Sigmoid colon (tissue), 7 donors: ENCODE data around the gene SLC44A1. TPM values are rescaled to one million over a fixed set of nuclear protein-coding genes. Genes with fewer than 3 reads are reported as not detected.

Source experiments
- DNase-seq: peaks from one replicate; pipeline ENCODE4 v3.0.0-alpha.2; 2019
- H3K27ac ChIP-seq, 4 donors: fragments of 200-600 bp; sonication (generic); one replicate each; pipeline ENCODE4 v1.5.1; 2016 to 2019; ENCODE audit warnings: mild to moderate bottlenecking in 1 of 4
- H3K27me3 ChIP-seq, 3 donors: fragments of 200-600 bp; sonication (generic); one replicate each; pipeline ENCODE4 v1.5.1; 2019; ENCODE audit warnings: mild to moderate bottlenecking in 1 of 3
- H3K36me3 ChIP-seq, 4 donors: fragments of 200-600 bp; sonication (generic); one replicate each; pipeline ENCODE4 v1.5.1; 2016 to 2019
- H3K4me1 ChIP-seq, 4 donors: fragments of 200-600 bp; sonication (generic); one replicate each; pipeline ENCODE4 v1.5.1; 2017 to 2019
- H3K4me3 ChIP-seq, 4 donors: fragments of 200-600 bp; sonication (generic); one replicate each; pipeline ENCODE4 v1.5.1; 2017 to 2019; ENCODE audit warnings: mild to moderate bottlenecking in 2 of 4, moderate library complexity in 1 of 4
- H3K9me3 ChIP-seq, 4 donors: fragments of 200-600 bp in 3 of 4; sonication (generic) in 3 of 4; one replicate each; pipeline versions ENCODE4 v1.5.1 to v1.6.1; 2013 to 2019
- EP300 ChIP-seq, 4 donors: sonication (generic); formaldehyde crosslinking; IDR thresholded peaks; one replicate each; pipeline ENCODE4 v1.6.1; 2017; ENCODE audit warnings: antibody characterized with exemption in 4 of 4
- POLR2A ChIP-seq, 2 donors: fragments of 450-650 bp; IDR thresholded peaks; one replicate each; pipeline ENCODE4 v1.6.1; 2016; ENCODE audit warnings: antibody characterized with exemption in 2 of 2, mild to moderate bottlenecking in 2 of 2, moderate library complexity in 2 of 2
- POLR2AphosphoS5 ChIP-seq, 4 donors: sonication (generic); formaldehyde crosslinking; IDR thresholded peaks; one replicate each; pipeline ENCODE4 v1.6.1; 2017; ENCODE audit warnings: antibody characterized with exemption in 4 of 4
- WGBS, 2 donors: extraction: QIAGEN DNeasy Blood & Tissue Kit; methylation state at CpG; one replicate each; pipeline ENCODE4 v1.1.7; 2013; 5-methylcytosine and 5-hydroxymethylcytosine counted together
- intact Hi-C: fragments of 100-400 bp; cut with DNase I; formaldehyde crosslinking; loops from one replicate; pipeline ENCODE4 v1.15.1; 2023
- polyA plus RNA-seq, 3 donors: library from polyadenylated mRNA; stranded (reverse); fragments of 200-250 nt; gene quantifications; one replicate each; pipeline ENCODE4 v1.2.3, GENCODE V29; 2013
- total RNA-seq, 4 donors: library from RNA; depleted of rRNA; stranded (reverse); fragments of >200 nt; gene quantifications; one replicate each; pipeline ENCODE4 v1.1.0, GENCODE V29; 2016
- TF ChIP-seq, protein P1 (sequence below), 4 experiments: fragments of 450-650 bp in 3 of 4; fragments of 200-600 bp in 1 of 4; IDR thresholded peaks; one replicate each; pipeline ENCODE4 v1.5.1; 2016 to 2019; ENCODE audit warnings: antibody characterized with exemption in 4 of 4, mild to moderate bottlenecking in 3 of 4, moderate library complexity in 2 of 4
- donor health status: healthy with polysubstance abuse.
- donor health status: Bipolar disorder and iron deficiency.
- donor health status: healthy.

The SLC44A1 gene
- total and polyA plus RNA-seq, 7 donors: 11.4 to 35.4 (median 25.2) TPM

GRCh38 chr9:105226055-105226454, 18.4 kb upstream of the SLC44A1 start:
- H3K9me3 ChIP-seq: peaks cover 3 to 13% (median 7%) of the 10 kb centered on the region in 4 donors
- TF ChIP-seq EP300 (IDR thresholded peaks at IDR 0.05) (no peak), POLR2A (IDR thresholded peaks at IDR 0.05) (no peak), POLR2AphosphoS5 (IDR thresholded peaks at IDR 0.05) (no peak)
- TF ChIP-seq, protein P1, sequence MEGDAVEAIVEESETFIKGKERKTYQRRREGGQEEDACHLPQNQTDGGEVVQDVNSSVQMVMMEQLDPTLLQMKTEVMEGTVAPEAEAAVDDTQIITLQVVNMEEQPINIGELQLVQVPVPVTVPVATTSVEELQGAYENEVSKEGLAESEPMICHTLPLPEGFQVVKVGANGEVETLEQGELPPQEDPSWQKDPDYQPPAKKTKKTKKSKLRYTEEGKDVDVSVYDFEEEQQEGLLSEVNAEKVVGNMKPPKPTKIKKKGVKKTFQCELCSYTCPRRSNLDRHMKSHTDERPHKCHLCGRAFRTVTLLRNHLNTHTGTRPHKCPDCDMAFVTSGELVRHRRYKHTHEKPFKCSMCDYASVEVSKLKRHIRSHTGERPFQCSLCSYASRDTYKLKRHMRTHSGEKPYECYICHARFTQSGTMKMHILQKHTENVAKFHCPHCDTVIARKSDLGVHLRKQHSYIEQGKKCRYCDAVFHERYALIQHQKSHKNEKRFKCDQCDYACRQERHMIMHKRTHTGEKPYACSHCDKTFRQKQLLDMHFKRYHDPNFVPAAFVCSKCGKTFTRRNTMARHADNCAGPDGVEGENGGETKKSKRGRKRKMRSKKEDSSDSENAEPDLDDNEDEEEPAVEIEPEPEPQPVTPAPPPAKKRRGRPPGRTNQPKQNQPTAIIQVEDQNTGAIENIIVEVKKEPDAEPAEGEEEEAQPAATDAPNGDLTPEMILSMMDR (IDR thresholded peaks at IDR 0.05): no peak
- H3K27me3 ChIP-seq: no peaks in the 10 kb centered on the region
- no peaks in the 10 kb centered on the region for H3K36me3 ChIP-seq
- no peak overlapping the region for H3K4me3 ChIP-seq
- H3K27ac ChIP-seq: no peak overlapping the region
- intact Hi-C loops: no loop called here
- H3K4me1 ChIP-seq: peaks cover 0 to 12% (median 2%) of the 10 kb centered on the region in 4 donors
- no peak for DNase-seq

GRCh38 chr9:105232207-105232606, 12.2 kb upstream of the SLC44A1 start:
- no peaks in the 10 kb centered on the region for H3K36me3 ChIP-seq
- intact Hi-C loops: no loop called here

GRCh38 chr9:105233873-105234272, 10.6 kb upstream of the SLC44A1 start:
- intact Hi-C loops: no loop called here
- TF ChIP-seq, protein P1 (IDR thresholded peaks at IDR 0.05): no peak

More at GRCh38 chr9:105232207-105232606, 12.2 kb upstream of the SLC44A1 start:
- peaks cover 0 to 12% (median 2%) of the 10 kb centered on the region in 4 donors for H3K4me1 ChIP-seq
- H3K27me3 ChIP-seq: no peaks in the 10 kb centered on the region
- no peak overlapping the region for H3K4me3 ChIP-seq
- no peak for DNase-seq
- H3K27ac ChIP-seq: no peak overlapping the region
- TF ChIP-seq POLR2A (IDR thresholded peaks at IDR 0.05) (no peak), POLR2AphosphoS5 (IDR thresholded peaks at IDR 0.05) (no peak), EP300 (IDR thresholded peaks at IDR 0.05) (no peak)
- TF ChIP-seq, protein P1 (IDR thresholded peaks at IDR 0.05): no peak
- no peaks in the 10 kb centered on the region for H3K9me3 ChIP-seq

GRCh38 chr9:105236261-105236660, 8.2 kb upstream of the SLC44A1 start:
- Histone ChIP-seq H3K4me1 (no peaks in the 10 kb centered on the region), H3K4me3 (no peak overlapping the region)
- WGBS, 2 donors: 77 to 87% methylated on average over 1 of the region's 1 CpG

More at GRCh38 chr9:105233873-105234272, 10.6 kb upstream of the SLC44A1 start:
- peaks cover 0 to 4% (median 0%) of the 10 kb centered on the region in 4 donors for H3K4me1 ChIP-seq
- DNase-seq: no peak
- H3K27me3 ChIP-seq: no peaks in the 10 kb centered on the region
- no peak overlapping the region for H3K27ac ChIP-seq
- no peak overlapping the region for H3K4me3 ChIP-seq
- no peaks in the 10 kb centered on the region for H3K36me3 ChIP-seq
- H3K9me3 ChIP-seq: no peaks in the 10 kb centered on the region

GRCh38 chr9:105237246-105237645, 7.2 kb upstream of the SLC44A1 start:
- 92 to 94% methylated on average over 3 of the region's 3 CpGs for WGBS, 2 donors
- no peaks in the 10 kb centered on the region for H3K36me3 ChIP-seq
- TF ChIP-seq, protein P1 (IDR thresholded peaks at IDR 0.05): no peak
- TF ChIP-seq EP300 (IDR thresholded peaks at IDR 0.05) (no peak), POLR2AphosphoS5 (IDR thresholded peaks at IDR 0.05) (no peak), POLR2A (IDR thresholded peaks at IDR 0.05) (no peak)

More at GRCh38 chr9:105236261-105236660, 8.2 kb upstream of the SLC44A1 start:
- Histone ChIP-seq H3K9me3 (no peaks in the 10 kb centered on the region), H3K27me3 (no peaks in the 10 kb centered on the region), H3K36me3 (no peaks in the 10 kb centered on the region), H3K27ac (no peak overlapping the region)
- DNase-seq: no peak
- TF ChIP-seq POLR2AphosphoS5 (IDR thresholded peaks at IDR 0.05): no peak
- TF ChIP-seq EP300 (IDR thresholded peaks at IDR 0.05): no peak
- TF ChIP-seq POLR2A (IDR thresholded peaks at IDR 0.05): no peak
- TF ChIP-seq, protein P1 (IDR thresholded peaks at IDR 0.05): no peak
- intact Hi-C loops: no loop called here

More at GRCh38 chr9:105237246-105237645, 7.2 kb upstream of the SLC44A1 start:
- H3K27ac ChIP-seq: no peak overlapping the region
- peaks cover 0 to 8% (median 3%) of the 10 kb centered on the region in 4 donors for H3K4me1 ChIP-seq
- H3K27me3 ChIP-seq: no peaks in the 10 kb centered on the region
- DNase-seq: no peak
- H3K9me3 ChIP-seq: no peaks in the 10 kb centered on the region
- intact Hi-C loops: no loop called here
- no peak overlapping the region for H3K4me3 ChIP-seq
